GM18867 (cell line): Measurements from ENCODE around the gene ZFP28.
A peak's percentile ranks its signal among the peaks of the same experiment; 100 is the strongest.

Experiments used
- ATAC-seq: cut with Tn5 transposase; IDR thresholded peaks from one replicate; pipeline ENCODE4 v1.9.1; 2021; ENCODE audit warnings: mild to moderate bottlenecking, moderate library complexity; ENCODE audit not compliant: unreplicated experiment

ZFP28 gene

GRCh38 chr19:56538761-56539263 lies at the start of gene ZFP28:
TSS of gene ZFP28 (plus strand) at chr19:56538948. CDS start at chr19:56539019, 71 bp downstream.
- ATAC-seq: no peak

GRCh38 chr19:56491399-56491798 lies 47.3 kb upstream of the ZFP28 start:
- ATAC-seq: no peak

- no peak for ATAC-seq
These were observed 34.2 kb upstream of the ZFP28 start for GRCh38 chr19:56504581-56504980.

GRCh38 chr19:56507446-56508289 lies 31.1 kb upstream of the ZFP28 start, which contains the start of gene ZNF471:
TSS of gene ZNF471 (plus strand) at chr19:56507855. CDS start at chr19:56511572, 3,717 bp downstream.
- ATAC-seq: no peak

DNA sequence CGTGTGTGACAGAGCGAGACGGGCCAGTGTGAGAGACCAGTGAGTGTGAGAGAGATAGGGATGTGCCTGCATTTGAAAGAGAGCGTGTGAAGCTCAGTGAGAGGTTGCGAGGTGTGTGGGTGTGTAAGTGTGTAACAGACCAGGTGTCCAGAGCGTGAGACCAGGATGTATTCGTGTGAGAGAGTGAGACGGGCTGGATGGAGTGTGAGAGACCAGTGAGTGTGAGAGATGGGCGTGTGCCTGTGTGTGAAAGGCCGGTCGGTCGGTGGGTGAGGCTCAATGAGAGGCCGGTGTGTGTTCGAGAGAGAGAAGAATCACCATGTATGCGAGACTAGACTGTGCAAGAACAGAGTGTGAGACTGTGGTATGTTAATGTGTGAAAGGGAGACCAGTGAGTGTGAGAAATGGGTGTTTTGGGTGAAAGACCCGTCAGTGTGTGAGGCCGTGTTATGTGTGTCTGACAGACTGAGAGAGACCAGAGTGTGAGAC lies 30.4 kb upstream of the ZFP28 start:
- ATAC-seq: no peak

- ATAC-seq: no peak
These were observed 13.4 kb upstream of the ZFP28 start for GRCh38 chr19:56525214-56525860.

DNA sequence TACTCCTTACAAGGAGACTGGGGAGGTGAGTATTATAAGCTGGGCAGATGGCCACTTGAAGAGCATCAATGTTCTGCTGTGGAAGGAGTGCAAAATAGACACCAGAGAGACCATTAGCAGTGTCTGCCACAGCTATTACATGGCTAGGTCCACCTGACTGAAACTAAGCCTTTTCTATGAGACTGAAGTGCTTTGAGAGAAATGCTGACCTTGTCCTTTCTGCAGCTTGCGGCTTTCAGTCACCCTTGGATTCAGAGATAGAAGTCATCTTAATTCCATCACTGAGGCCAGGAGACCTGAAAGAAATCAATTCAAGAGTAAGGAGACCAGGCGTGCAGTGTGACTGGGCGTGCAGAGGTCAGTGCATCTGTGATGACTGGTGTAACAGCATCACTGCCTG lies 1.3 kb upstream of the ZFP28 start:
- no peak for ATAC-seq

GRCh38 chr19:56538254-56538760 lies 441 bp upstream of the ZFP28 start:
- ATAC-seq: no peak

DNA sequence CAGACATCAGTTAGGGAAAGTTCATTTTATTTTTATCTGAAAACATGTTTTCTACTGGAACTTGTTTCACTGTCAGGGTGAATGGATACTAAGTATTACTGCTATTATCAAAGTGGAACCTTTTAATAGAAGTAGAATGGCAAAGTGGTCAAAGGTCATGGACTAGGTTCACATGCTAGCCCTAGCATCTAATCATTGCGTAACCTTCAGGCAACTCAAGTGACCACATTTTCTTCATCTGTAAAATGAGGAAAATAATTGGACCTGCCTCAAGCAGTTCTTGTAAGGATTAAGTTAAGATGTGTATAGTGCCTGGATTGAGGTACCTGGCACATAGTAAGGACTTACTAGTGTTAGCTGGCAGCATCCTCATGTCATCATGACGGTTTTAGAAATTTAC lies 5.0 kb downstream of the ZFP28 start:
- no peak for ATAC-seq

DNA sequence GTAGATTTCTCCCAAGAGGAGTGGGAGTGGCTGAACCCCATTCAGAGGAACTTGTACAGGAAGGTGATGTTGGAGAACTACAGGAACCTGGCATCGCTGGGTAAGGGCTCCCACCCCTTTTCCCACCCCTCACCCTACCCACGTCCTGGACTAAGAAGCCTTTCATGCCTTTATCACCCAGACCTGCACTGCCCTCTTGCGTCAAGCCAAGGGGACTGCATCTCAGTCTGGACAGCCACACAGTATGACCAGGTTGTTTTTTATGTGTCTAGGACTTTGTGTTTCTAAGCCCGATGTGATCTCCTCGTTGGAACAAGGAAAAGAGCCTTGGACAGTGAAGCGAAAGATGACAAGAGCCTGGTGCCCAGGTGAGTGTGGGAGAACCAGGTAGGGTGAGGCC lies 8.8 kb downstream of the ZFP28 start:
- no peak for ATAC-seq

GRCh38 chr19:56554272-56554869 lies 15.6 kb downstream of the ZFP28 start:
- ATAC-seq: no peak

DNA sequence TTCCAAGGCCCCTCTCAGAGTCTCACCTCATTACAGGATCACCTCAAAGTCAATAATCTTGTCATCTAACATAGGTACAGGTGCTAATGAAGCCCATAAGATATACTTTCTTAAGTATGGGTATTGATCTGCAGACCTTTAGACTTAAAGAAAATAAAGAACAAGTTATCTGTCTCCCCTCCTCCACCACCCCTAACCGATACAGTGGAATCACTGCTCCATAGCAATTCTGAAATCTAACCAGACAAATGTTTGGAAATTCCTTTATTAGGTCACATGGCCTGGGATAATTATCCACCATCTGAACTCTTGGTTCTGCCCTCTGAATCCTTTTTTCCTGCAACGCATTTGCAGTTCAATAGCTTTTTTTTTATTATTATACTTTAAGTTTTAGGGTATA lies 24.0 kb downstream of the ZFP28 start:
- no peak for ATAC-seq

DNA sequence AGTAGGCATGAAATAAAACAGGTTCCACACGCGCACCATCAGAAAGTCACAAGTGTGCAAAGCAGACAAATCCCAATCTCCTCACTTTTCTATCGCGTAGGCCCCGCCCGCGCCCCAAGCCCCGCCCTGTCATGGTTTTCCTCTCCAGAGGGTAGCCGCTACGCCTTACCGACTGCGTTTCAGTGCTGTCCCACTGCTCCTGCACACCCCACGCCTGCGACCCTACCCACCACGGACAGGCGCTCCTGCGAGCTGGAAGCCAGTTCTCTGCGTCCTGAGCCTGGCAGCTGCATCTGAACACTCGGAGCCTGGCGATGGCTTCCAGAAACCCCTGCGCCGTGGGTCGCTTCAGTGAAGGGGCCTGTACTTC lies 28.1 kb downstream of the ZFP28 start:
- peak; percentile 30 for ATAC-seq

GRCh38 chr19:56567274-56568120 lies 28.7 kb downstream of the ZFP28 start, which contains the start of gene ZNF470:
TSS of gene ZNF470 (plus strand) at chr19:56567468. CDS start at chr19:56570312, 2,844 bp downstream.
- ATAC-seq: peak; percentile 95

GRCh38 chr19:56572589-56572988 lies 33.8 kb downstream of the ZFP28 start:
- ATAC-seq: no peak

GRCh38 chr19:56573914-56574313 lies 35.2 kb downstream of the ZFP28 start:
- no peak for ATAC-seq

GRCh38 chr19:56577719-56578602 lies 39.2 kb downstream of the ZFP28 start:
- no peak for ATAC-seq

- no peak for ATAC-seq
These were observed 55.7 kb downstream of the ZFP28 start for GRCh38 chr19:56594446-56594782.

DNA sequence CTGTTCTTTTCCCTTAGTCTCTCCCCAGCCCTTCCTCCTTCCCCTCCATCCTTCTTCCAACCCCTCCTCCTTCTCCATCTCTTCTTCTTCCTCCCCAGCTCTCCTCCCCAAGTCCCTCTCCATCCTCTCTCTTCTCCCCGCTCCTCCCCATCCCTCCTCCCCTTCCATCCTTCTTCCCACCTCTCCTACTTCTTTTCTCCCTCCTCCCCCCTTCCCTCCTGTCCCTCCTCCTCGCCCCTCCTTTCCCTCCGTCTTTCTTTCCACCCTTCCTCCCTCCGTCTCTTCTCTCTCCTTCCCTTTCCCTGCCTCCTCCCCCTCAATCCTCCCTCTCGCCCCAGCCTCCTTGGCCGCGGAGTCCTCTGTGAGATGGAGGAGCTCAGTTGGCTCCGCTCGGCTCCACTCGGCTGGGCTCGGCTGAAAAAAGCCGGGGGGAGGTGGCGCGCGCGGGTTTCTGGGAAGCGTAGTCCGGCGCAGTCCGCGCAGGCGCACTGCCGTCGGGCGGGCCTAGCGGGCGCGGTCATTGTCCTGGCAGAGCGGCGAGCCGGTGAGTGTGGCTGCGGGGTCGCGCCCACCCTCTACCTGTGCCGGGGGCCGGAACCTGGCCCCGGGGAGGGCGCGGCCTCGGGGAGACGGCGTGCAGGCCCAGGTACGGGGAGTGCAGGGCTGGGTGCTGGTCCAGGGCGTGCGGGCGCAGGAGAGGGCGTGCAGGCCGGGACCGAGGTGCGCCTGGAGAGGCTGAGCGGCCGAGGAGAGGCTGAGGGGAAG lies 56.2 kb downstream of the ZFP28 start, which contains the start of gene ZNF71:
TSS of gene ZNF71 (plus strand) at position 520 of the 765 bp plus-strand sequence. CDS start 6,257 bp downstream, outside the sequence.
- peak; percentile 94 for ATAC-seq
